K562 (cell line): ENCODE results near the gene POU2F1.

Source experiments
- TAF1 ChIP-seq: IDR thresholded peaks from 2 replicates; pipeline ENCODE4 v1.6.1; 2011; ENCODE audit warnings: mild to moderate bottlenecking, low read length, moderate library complexity; ENCODE audit not compliant: insufficient read depth, control insufficient read depth, severe bottlenecking; ENCODE audit errors: extremely low read depth
- ZNF232 ChIP-seq: sonication (generic); formaldehyde crosslinking; IDR thresholded peaks from 2 replicates; pipeline ENCODE4 v1.8.0; 2022; ENCODE audit warnings: mild to moderate bottlenecking, missing genetic modification reagents
- TF ChIP-seq, protein P1 (sequence below): sonication (generic); formaldehyde crosslinking; IDR thresholded peaks from 2 replicates; pipeline ENCODE4 v1.9.0; 2022; ENCODE audit warnings: mild to moderate bottlenecking, missing genetic modification reagents

DNA sequence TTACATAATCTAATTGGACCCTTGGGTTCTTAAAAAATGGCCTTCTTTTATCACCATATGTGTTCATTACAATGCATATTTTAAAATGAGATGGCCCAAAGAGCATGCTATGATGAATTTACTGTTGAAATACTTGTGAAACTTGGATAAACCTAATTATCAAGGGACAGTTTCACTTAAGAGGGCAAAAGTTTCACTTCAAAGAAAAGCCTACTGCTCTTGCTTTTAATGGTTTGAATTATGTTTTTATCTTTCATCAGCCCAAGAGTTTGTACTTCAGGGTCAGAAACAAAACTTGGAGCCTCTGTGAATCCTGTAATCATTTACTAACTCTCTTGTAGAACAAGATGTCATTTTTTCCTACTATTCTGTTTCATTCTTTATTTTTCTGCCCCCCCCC is 32.3 kb downstream of the POU2F1 start:
- TF ChIP-seq, protein P1, sequence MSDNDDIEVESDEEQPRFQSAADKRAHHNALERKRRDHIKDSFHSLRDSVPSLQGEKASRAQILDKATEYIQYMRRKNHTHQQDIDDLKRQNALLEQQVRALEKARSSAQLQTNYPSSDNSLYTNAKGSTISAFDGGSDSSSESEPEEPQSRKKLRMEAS (CRISPR knock-in tag), result no peak
- TF ChIP-seq TAF1 (no peak), ZNF232 (CRISPR knock-in tag) (no peak)
